GM19035 (cell line): Measurements from ENCODE around the gene IGFBP2.
"Not testable (repeated sequence)": the region's sequence is repeated elsewhere in the genome, so short reads cannot be mapped to it uniquely, and the experiment has no call there.

Source experiments
- ATAC-seq: cut with Tn5 transposase; IDR thresholded peaks from one replicate; pipeline ENCODE4 v1.9.1; 2021; ENCODE audit not compliant: unreplicated experiment

The IGFBP2 gene

DNA sequence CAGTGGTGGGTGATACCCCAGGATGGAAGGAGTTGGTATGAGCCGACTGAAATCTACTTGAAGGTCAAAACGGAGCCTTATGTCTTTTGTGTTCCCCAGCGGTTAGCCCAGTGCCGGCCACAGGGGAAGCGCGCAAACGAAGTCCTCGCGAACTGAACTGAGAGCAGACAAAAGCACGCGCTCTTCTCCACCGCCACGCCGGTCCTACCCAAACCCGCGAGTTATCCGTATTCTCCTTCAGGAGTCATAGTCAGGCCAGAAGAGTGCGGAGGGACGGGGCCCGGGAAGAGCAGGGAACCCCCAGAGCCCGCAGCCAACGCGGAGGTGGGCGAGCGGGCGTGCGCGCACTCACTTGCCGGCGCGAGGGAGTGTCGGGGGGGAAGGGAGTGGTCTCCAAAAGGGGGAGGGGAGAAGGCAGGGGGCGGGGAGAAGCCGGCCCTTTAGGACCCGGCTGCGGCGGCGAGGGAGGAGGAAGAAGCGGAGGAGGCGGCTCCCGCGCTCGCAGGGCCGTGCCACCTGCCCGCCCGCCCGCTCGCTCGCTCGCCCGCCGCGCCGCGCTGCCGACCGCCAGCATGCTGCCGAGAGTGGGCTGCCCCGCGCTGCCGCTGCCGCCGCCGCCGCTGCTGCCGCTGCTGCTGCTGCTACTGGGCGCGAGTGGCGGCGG is at the start of gene IGFBP2:
TSS of gene IGFBP2 (plus strand) at position 469 of the 664 bp plus-strand sequence. CDS start at position 573, 104 bp downstream.
- ATAC-seq = no peak

DNA sequence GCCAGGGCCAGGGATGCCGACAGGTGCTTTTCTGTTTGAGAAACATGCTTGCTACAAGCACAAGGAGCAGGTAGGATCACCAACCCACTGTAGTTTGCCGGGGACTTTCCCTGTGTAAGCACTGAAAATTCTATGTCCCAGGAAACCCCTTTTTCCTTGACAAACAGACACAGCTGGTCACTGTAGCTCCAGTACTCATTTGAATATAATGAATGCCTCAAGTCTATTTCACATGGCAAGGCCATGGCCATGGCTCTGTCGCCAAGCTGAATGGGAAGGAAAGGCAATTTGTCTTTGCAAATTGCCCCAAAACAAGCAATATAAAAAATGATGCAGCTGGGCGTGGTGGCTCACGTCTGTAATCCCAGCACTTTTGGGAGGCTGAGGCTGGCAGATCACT is 49.6 kb upstream of the IGFBP2 start:
- no peak for ATAC-seq

GRCh38 chr2:216584112-216584511 is 49.1 kb upstream of the IGFBP2 start:
- no peak for ATAC-seq

GRCh38 chr2:216585441-216585840 is 47.8 kb upstream of the IGFBP2 start:
- ATAC-seq = no peak

- no peak for ATAC-seq
Observed at GRCh38 chr2:216588861-216589710, 44.1 kb upstream of the IGFBP2 start.

DNA sequence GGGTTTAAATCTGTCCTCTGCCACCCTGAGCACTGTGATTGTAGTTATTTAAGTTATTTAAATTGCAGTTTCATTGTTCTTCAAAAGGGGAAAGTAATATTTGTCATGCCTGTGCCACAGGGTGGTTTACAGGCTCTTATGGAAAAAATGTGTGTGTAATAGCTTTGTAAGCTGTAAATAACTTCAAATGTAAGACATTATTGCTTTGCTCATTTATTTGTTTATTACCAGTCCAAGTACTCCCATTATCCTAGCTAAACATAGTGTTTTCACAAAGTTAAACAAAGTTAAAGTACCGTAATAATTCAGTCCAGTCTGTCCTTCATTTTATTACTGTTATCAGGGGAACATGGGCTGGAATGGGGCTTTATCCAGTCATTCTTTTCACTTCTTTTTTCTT is 43.4 kb upstream of the IGFBP2 start:
- no peak for ATAC-seq

DNA sequence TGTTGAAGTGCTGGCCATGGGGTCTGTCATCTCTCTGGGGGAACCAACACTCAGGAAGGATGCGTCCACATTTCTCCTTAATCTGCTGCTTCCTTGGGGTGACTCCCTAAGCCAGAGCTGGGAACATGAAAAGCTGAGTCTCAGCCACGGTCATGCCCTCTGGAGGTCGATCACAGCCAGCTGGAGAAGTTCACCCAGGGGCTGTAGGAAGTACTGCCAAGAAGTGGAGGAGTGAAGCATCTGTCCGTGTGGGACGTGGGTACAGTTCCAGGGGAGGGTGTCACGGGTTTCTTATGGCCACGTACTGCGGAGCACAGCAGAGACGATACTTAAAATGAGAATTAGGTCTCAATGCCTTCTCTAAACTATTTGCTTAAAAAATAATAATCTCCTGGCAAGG is 42.4 kb upstream of the IGFBP2 start:
- ATAC-seq = no peak

DNA sequence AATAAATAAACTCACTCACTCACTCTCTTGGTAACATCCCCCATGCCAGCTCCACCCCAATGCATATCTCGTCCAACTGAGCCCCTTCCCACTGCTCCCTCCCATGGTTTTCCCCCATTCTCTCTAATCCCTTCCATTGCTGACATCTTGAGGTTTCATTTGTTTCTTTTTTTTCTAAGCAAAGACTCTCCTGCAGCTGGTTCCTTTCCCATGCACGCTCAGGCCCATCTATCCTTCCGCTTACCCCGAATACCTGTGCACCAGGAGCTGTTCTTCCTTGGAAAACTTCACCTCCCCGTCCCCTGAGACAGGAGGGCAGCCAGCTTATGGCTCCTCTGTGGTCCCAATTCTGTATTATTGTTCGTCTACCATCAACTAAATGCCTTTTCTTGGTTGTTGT is 41.7 kb upstream of the IGFBP2 start:
- no peak for ATAC-seq

DNA sequence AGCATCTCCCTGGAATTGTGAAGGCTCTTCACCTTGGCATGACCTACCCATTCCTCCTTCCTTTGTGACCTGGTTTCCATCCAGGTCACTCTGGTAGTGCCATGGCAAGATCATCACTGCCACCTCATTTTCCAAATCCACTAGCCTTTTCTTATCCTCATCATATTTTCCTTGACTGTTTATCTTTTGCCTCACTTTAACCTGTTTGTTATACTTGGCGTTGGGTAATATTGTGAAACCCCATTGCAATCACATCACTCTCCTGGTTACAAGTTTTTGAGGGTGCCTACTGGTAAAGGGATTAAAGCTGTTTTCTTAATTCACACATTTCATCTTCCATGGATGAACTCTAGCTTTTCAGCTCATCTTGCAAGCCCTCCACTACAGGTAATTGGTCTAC is 39.1 kb upstream of the IGFBP2 start:
- ATAC-seq = no peak

- no peak for ATAC-seq
Observed at GRCh38 chr2:216596236-216596979, 36.8 kb upstream of the IGFBP2 start.

GRCh38 chr2:216596980-216597509 is 36.2 kb upstream of the IGFBP2 start:
- ATAC-seq = no peak

DNA sequence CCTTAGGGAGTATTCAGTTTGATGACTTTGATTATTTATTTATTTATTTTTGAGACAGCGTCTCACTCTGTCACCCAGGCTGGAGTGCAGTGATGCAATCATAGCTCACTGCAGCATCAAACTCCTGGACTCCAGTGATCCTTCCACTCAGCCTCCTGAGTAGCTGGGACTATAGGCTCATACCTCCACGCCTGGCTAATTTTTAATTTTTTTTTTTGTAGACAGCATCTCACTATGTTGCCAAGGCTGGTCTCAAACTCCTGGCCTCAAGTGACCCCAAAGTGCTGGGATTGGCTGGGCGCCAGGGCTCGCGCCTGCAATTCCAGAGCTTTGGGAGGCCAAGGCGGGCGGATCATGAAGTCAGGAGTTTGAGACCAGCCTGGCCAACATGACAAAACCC is 35.4 kb upstream of the IGFBP2 start:
- not testable (repeated sequence) for ATAC-seq

DNA sequence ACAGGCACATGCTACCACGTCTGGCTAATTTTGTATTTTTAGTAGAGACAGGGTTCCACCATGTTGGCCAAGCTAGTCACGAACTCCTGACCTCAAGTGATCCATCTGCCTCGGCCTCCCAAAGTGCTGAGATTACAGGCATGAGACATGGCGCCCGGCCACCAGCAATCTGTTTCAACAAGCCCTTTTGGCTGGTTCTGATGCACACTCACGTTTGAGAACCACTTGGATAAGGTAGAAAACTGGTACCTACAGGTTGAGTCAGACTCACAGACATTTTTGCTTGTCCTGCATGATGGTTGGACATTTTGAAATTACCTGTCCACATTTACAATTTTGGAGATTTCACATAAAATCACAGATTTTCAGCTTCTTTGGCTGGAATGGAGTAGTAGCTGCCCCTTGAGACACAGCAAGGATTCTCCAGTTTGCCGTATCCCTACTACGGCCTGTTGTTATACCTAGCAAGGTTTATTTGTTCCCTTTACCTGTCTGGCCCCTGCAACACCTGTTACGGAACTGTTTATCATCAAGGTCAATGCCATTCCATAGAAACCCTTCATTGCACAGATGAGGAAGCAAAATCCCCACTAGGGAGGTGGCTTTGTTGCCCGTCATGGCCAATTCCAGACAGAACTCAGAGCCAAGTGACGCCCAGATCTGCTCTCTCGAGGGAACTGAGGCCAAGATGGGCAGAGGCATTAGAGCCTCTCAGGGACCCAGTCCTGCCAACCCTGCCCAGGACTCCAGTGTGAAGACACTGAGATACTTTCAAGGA is 31.4 kb upstream of the IGFBP2 start:
- no peak for ATAC-seq

DNA sequence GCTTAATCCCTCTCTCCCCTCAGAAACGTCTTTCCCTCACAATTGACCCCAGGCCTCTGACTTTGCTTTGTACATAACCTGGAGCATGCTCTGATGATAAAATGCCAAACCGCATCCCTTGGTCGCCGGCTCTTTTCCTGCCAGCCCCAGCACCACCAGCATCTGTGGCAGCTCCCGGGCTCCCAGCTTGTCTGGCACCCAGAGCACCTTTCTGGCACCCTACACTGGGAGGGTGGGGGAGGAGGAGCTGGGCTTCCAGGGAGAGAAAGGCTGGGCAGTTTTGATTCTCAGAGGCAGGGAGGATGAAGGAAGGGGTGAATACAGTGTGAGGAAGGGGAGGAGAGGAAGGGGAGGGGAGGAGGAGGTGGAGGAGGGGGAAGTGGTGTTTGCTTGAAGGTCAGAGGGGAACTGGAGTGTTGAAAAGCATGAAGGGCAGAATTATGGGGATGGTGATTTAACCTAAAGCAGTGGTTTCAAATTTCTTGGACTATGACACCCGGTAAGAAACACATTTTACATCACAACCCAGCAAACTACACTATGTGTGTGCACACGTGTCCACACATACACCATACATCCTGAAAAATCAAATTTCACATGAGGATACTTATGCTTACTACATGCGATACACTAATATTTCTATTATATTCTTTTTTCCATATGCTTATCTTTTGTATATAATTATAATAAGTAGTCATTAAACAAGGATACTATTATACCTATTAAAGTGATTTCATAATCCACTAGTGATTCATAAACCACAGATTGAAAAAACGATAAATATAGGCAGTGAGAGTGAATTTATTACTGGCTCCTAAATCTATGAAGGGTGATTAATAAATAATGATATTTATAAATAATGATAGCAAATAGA is 30.0 kb upstream of the IGFBP2 start:
- no peak for ATAC-seq

DNA sequence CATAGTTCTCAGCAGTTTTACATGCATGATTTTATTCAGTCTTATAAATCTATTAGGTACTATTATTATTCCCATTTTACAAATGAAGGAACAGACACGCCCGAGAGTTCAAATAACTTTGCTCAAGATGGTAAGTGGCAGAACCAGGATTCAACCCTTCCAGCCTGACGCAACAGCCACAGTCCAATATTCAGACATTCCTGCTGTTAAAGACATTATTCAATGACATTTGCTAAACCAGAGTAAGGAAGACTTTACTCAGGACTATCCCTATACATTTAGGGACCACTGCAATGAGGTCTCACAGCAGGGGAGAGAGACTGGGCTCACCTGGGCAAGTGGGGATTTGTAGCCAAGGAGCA is 29.4 kb upstream of the IGFBP2 start:
- ATAC-seq = no peak

DNA sequence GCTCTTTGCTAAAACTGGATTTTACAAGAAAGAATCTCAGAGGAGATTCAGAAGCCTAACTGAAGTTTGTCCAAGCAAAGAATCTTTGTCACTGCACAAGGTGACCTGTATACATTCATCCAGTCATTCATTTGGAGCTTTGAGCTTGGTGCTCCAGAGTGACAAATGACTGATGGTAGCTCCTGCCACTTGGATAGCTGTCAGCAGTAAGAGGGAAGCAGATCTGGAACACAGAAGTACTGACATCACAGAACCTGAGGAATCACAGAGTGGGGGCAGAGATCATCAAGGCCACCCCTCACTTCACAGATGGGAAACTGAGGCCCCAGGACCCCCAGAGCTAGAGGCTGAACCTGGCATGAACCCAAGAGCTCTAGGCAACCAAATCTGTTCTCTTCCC is 28.8 kb upstream of the IGFBP2 start:
- ATAC-seq = no peak

- peak; percentile 96 for ATAC-seq
Observed at GRCh38 chr2:216606551-216607276, 26.5 kb upstream of the IGFBP2 start.

DNA sequence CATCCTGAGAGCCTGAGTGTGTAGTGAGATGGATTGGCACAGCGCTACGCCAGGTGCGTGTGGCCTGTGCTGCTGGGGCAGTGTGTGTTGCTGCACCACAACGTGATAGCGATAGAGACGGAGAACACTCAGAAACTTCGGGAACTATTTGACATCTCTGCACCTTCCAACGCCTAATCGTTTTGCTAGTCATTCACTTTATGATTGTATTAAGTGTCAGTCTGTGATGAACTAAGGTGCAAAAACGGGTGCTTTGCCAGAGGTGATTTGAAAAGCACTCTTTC is 26.0 kb upstream of the IGFBP2 start:
- ATAC-seq = no peak

DNA sequence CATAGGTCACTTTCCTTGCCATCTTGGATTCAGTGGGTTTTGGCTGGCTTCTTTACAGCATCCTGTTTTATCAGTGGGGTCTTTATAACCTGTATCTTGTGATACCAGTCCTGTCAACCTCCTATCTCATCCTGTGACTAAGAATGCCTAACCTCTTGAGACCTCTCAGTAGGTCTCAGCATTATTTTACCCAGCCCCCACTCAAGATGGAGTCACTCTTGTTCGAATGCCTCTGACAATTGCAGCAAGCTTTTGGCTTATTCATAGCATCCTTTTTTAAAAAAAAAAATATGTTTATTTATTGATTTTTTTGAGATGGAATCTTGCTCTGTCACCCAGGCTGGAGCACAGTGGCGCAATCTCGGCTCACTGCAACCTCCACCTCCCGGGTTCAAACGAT is 24.7 kb upstream of the IGFBP2 start:
- ATAC-seq = no peak
